HepG2 (cell line): Measurements from ENCODE around the gene TAPBP. TPM values are rescaled to one million over a fixed set of nuclear protein-coding genes. Genes with fewer than 3 reads are reported as not detected.

Source experiments
- ATAC-seq: fragments of 200-7000 bp; cut with Tn5 transposase; 3 replicates; pipeline ENCODE4 v1.9.1; 2020; ENCODE audit warnings: mild to moderate bottlenecking, moderate library complexity
- BruUV-seq: library from RNA; stranded (reverse); fragments of 400-500 nt; replicated peaks from 2 replicates; lab custom pipeline; 2021; lab: Mats Ljungman, UMichigan
- CTCF ChIA-PET: fragments of 300-600 bp; formaldehyde crosslinking; extraction: SDS; loops from one replicate; lab custom pipeline; 2021; ENCODE audit warnings: low total read pairs, inconsistent platforms, low intra/inter-chr PET ratio; lab: Yijun Ruan, JAX
- POLR2A ChIA-PET: fragments of 350-600 bp; sonication (Branson Sonifier 250); formaldehyde crosslinking; loops from one replicate; lab custom pipeline; 2020; ENCODE audit warnings: antibody characterized with exemption, inconsistent platforms; lab: Yijun Ruan, JAX
- DNase-seq: peaks from one replicate; pipeline ENCODE4 v3.0.0-alpha.2; 2015; ENCODE audit warnings: low spot score
- FAIRE-seq: peaks from 3 replicates; lab custom pipeline; 2011; peaks lifted over from hg19 to GRCh38; lab: Jason Lieb, UNC
- H2AFZ ChIP-seq: one replicate; pipeline ENCODE4 v1.6.1; 2011; ENCODE audit warnings: low read length, inconsistent platforms
- H3K27ac ChIP-seq: fragments of 300-600 bp; 3 replicates; pipeline ENCODE4 v1.8.0; 2011; ENCODE audit warnings: mixed run types, mild to moderate bottlenecking, mixed read lengths, low read length, inconsistent platforms; ENCODE audit not compliant: insufficient read depth; ENCODE audit errors: extremely low read length
- H3K27me3 ChIP-seq, 2 experiments: fragments of 200-600 bp in 1 of 2; 2 replicates in 1 of 2; 3 replicates in 1 of 2; pipeline versions ENCODE4 v1.6.0 to v1.8.0; 2011; ENCODE audit warnings: low read length in 2 of 2, mild to moderate bottlenecking in 2 of 2, moderate library complexity in 2 of 2, inconsistent platforms in 1 of 2; ENCODE audit not compliant: insufficient read depth in 2 of 2, control insufficient read depth in 1 of 2
- H3K36me3 ChIP-seq, 2 experiments: fragments of 200-600 bp in 1 of 2; replicated peaks in 1 of 2; 2 replicates in 1 of 2; 3 replicates in 1 of 2; pipeline versions ENCODE4 v1.5.1 to v1.8.0; 2011; ENCODE audit warnings: low read length in 2 of 2, inconsistent platforms in 1 of 2; ENCODE audit not compliant: insufficient read depth in 2 of 2, control insufficient read depth in 1 of 2
- H3K4me1 ChIP-seq: 2 replicates; pipeline ENCODE4 v1.5.1; 2012; ENCODE audit warnings: low read length, inconsistent platforms; ENCODE audit not compliant: insufficient read depth
- H3K4me2 ChIP-seq: 2 replicates; pipeline ENCODE4 v1.6.0; 2011; ENCODE audit warnings: low read depth, low read length, inconsistent platforms
- H3K4me3 ChIP-seq, 3 experiments: fragments of 200-600 bp in 1 of 3; sonication (generic), shearing (Covaris generic) in 1 of 3; replicated peaks in 1 of 3; 2 replicates each; pipeline ENCODE4 v1.5.1; 2011 to 2016; ENCODE audit warnings: low read length in 3 of 3, inconsistent platforms in 2 of 3, low read depth in 2 of 3, mild to moderate bottlenecking in 2 of 3, control low read depth in 1 of 3, mixed read lengths in 1 of 3; ENCODE audit not compliant: insufficient read depth in 1 of 3
- H3K79me2 ChIP-seq: one replicate; pipeline ENCODE4 v1.6.1; 2011; ENCODE audit warnings: low read length, inconsistent platforms; ENCODE audit not compliant: insufficient read depth
- H3K9ac ChIP-seq: 2 replicates; pipeline ENCODE4 v1.6.0; 2011; ENCODE audit warnings: mild to moderate bottlenecking, low read depth, low read length, inconsistent platforms; ENCODE audit not compliant: insufficient read depth
- H3K9me3 ChIP-seq: 2 replicates; pipeline ENCODE4 v1.5.1; 2012; ENCODE audit warnings: mild to moderate bottlenecking, low read length
- H4K20me1 ChIP-seq: 2 replicates; pipeline ENCODE4 v1.6.0; 2011; ENCODE audit warnings: inconsistent platforms, mild to moderate bottlenecking, low read length, moderate library complexity; ENCODE audit not compliant: insufficient read depth
- ATAD3A ChIP-seq: sonication (generic); formaldehyde crosslinking; IDR thresholded peaks from 2 replicates; pipeline ENCODE4 v1.4.0; 2020; ENCODE audit warnings: missing genetic modification reagents
- CBX5 ChIP-seq: sonication (generic); formaldehyde crosslinking; IDR thresholded peaks from 2 replicates; pipeline ENCODE4 v1.4.0; 2020; ENCODE audit warnings: missing genetic modification reagents, borderline replicate concordance
- ELF4 ChIP-seq: sonication (generic); formaldehyde crosslinking; IDR thresholded peaks from 2 replicates; pipeline ENCODE4 v1.5.0; 2020; ENCODE audit warnings: missing genetic modification reagents, mild to moderate bottlenecking, moderate library complexity, borderline replicate concordance
- KLF16 ChIP-seq, 2 experiments: sonication (generic) in 1 of 2; formaldehyde crosslinking in 1 of 2; IDR thresholded peaks; 2 replicates each; pipeline versions ENCODE4 v1.6.1 to v1.8.0; 2016 to 2023; ENCODE audit warnings: missing genetic modification reagents in 2 of 2, missing compliant biosample characterization in 1 of 2
- MLX ChIP-seq: IDR thresholded peaks from 2 replicates; pipeline ENCODE4 v1.6.1; 2016
- MYC ChIP-seq: sonication (generic); formaldehyde crosslinking; IDR thresholded peaks from 2 replicates; pipeline ENCODE4 v1.9.0; 2021; ENCODE audit warnings: missing genetic modification reagents, borderline replicate concordance
- PHF8 ChIP-seq: sonication (generic); formaldehyde crosslinking; IDR thresholded peaks from 2 replicates; pipeline ENCODE4 v1.5.0; 2020; ENCODE audit warnings: missing genetic modification reagents
- RELA ChIP-seq: sonication (generic); formaldehyde crosslinking; IDR thresholded peaks from 2 replicates; pipeline ENCODE4 v1.4.0; 2020; ENCODE audit warnings: missing genetic modification reagents
- SOX5 ChIP-seq: IDR thresholded peaks from 2 replicates; pipeline ENCODE4 v1.6.1; 2016; ENCODE audit warnings: borderline replicate concordance
- WIZ ChIP-seq: sonication (generic); formaldehyde crosslinking; IDR thresholded peaks from 2 replicates; pipeline ENCODE4 v1.5.1; 2020; ENCODE audit warnings: mild to moderate bottlenecking, missing genetic modification reagents
- ZKSCAN1 ChIP-seq: fragments of 150-350 bp; IDR thresholded peaks from 2 replicates; pipeline ENCODE4 v1.6.1; 2014; ENCODE audit warnings: low read length
- ZKSCAN5 ChIP-seq: sonication (generic); formaldehyde crosslinking; IDR thresholded peaks from 2 replicates; pipeline ENCODE4 v1.5.1; 2020; ENCODE audit warnings: mild to moderate bottlenecking, missing genetic modification reagents
- ZNF543 ChIP-seq: sonication (generic); formaldehyde crosslinking; IDR thresholded peaks from 2 replicates; pipeline ENCODE4 v1.4.0; 2020; ENCODE audit warnings: mild to moderate bottlenecking, missing genetic modification reagents
- ZNF550 ChIP-seq: sonication (generic); formaldehyde crosslinking; IDR thresholded peaks from 2 replicates; pipeline ENCODE4 v1.4.0; 2020; ENCODE audit warnings: mild to moderate bottlenecking, missing genetic modification reagents, borderline replicate concordance
- ZNF572 ChIP-seq: sonication (generic); formaldehyde crosslinking; IDR thresholded peaks from 2 replicates; pipeline ENCODE4 v1.5.1; 2020; ENCODE audit warnings: mild to moderate bottlenecking, missing genetic modification reagents
- ZNF609 ChIP-seq: sonication (generic); formaldehyde crosslinking; IDR thresholded peaks from 2 replicates; pipeline ENCODE4 v1.4.0; 2020; ENCODE audit warnings: mild to moderate bottlenecking, missing genetic modification reagents, borderline replicate concordance
- ZNF790 ChIP-seq: sonication (generic); formaldehyde crosslinking; IDR thresholded peaks from 2 replicates; pipeline ENCODE4 v1.8.0; 2022; ENCODE audit warnings: missing genetic modification reagents, mild to moderate bottlenecking, borderline replicate concordance
- WGBS: methylation state at CpG from one replicate; pipeline ENCODE4 v1.1.6; 2017; ENCODE audit warnings: low lambda C conversion rate; 5-methylcytosine and 5-hydroxymethylcytosine counted together
- in situ Hi-C: cut with HindIII; loops from 2 replicates; pipeline ENCODE4 v1.10.0; 2017; ENCODE audit warnings: low pct_unique_long_range_greater_than_20kb; ENCODE audit not compliant: extremely low pct_ligation_motif_present
- intact Hi-C: fragments of 100-400 bp; cut with micrococcal nuclease; formaldehyde crosslinking; loops from one replicate; pipeline ENCODE4 v1.10.0; 2022; ENCODE audit not compliant: unreplicated experiment
- polyA plus RNA-seq, 8 experiments: library from polyadenylated mRNA; depleted of rRNA in 3 of 8; stranded (reverse) in 7 of 8; unstranded in 1 of 8; fragments of >200 nt; fragmentation: Illumina TruSeq in 4 of 8; extraction: Trizol in 4 of 8; gene quantifications; 2 replicates each; pipeline versions ENCODE4 v1.2.1 to v1.2.3, GENCODE V29; 2011 to 2016; ENCODE audit warnings: low read depth in 4 of 8, missing spikeins in 1 of 8, mixed read lengths in 1 of 8; ENCODE audit not compliant: insufficient read depth in 1 of 8
- total RNA-seq, 5 experiments: library from RNA; depleted of rRNA; stranded (reverse); fragments of >200 nt; fragmentation: Illumina TruSeq; extraction: Trizol; gene quantifications; 2 replicates each; pipeline ENCODE4 v1.2.3, GENCODE V29; 2016; ENCODE audit warnings: low read depth in 1 of 5
- TF ChIP-seq, protein P1 (sequence below): sonication (generic); formaldehyde crosslinking; IDR thresholded peaks from 2 replicates; pipeline ENCODE4 v1.5.0; 2020; ENCODE audit warnings: mild to moderate bottlenecking, missing genetic modification reagents

The TAPBP gene
- total and polyA plus RNA-seq, 2 of the 13 experiments (the other 11 are each of a cell fraction or from before 2014, with no cell fraction given): 27.4 to 32.3 TPM

GRCh38 chr6:33254591-33254990 is 59.3 kb downstream of the TAPBP start:
- no peak for DNase-seq
- no peak for FAIRE-seq
- Histone ChIP-seq H4K20me1 (no peaks in the 10 kb centered on the region), H3K4me1 (peaks cover 26% of the 10 kb centered on the region), H3K9me3 (no peaks in the 10 kb centered on the region), H3K27ac (no peak overlapping the region), H3K27me3 (no peaks in the 10 kb centered on the region), H2AFZ (no peak overlapping the region), H3K9ac (no peak overlapping the region), H3K79me2 (no peaks in the 10 kb centered on the region), H3K4me3 (no peak overlapping the region), H3K4me2 (no peak overlapping the region), H3K36me3 (peaks cover 7 to 11% of the 10 kb centered on the region in 2 experiments; a peak in 4 of 5 replicates)
- 96% methylated on average over 4 of the region's 4 CpGs for WGBS
- intact Hi-C loops: no loop called here
- no peak for TF ChIP-seq ATAD3A (CRISPR knock-in tag)
- TF ChIP-seq WIZ (CRISPR knock-in tag): no peak
- no peak for TF ChIP-seq ZKSCAN1
- no peak for TF ChIP-seq ZNF543 (CRISPR knock-in tag)
- TF ChIP-seq MYC (CRISPR knock-in tag): no peak
- no peak for TF ChIP-seq ZNF790 (CRISPR knock-in tag)
- TF ChIP-seq, protein P1, sequence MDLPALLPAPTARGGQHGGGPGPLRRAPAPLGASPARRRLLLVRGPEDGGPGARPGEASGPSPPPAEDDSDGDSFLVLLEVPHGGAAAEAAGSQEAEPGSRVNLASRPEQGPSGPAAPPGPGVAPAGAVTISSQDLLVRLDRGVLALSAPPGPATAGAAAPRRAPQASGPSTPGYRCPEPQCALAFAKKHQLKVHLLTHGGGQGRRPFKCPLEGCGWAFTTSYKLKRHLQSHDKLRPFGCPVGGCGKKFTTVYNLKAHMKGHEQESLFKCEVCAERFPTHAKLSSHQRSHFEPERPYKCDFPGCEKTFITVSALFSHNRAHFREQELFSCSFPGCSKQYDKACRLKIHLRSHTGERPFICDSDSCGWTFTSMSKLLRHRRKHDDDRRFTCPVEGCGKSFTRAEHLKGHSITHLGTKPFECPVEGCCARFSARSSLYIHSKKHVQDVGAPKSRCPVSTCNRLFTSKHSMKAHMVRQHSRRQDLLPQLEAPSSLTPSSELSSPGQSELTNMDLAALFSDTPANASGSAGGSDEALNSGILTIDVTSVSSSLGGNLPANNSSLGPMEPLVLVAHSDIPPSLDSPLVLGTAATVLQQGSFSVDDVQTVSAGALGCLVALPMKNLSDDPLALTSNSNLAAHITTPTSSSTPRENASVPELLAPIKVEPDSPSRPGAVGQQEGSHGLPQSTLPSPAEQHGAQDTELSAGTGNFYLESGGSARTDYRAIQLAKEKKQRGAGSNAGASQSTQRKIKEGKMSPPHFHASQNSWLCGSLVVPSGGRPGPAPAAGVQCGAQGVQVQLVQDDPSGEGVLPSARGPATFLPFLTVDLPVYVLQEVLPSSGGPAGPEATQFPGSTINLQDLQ (CRISPR knock-in tag): no peak
- TF ChIP-seq KLF16 (CRISPR knock-in tag; IDR thresholded peaks at IDR 0.05): no peak
- TF ChIP-seq CBX5 (CRISPR knock-in tag): no peak
- TF ChIP-seq MLX: no peak
- TF ChIP-seq ELF4 (CRISPR knock-in tag): no peak
- TF ChIP-seq ZNF550 (CRISPR knock-in tag): no peak
- TF ChIP-seq ZNF609: no peak
- TF ChIP-seq SOX5 (CRISPR knock-in tag): no peak
- TF ChIP-seq ZKSCAN5 (CRISPR knock-in tag): no peak
- TF ChIP-seq ZNF572: no peak
- TF ChIP-seq RELA (CRISPR knock-in tag): no peak
- no peak for TF ChIP-seq PHF8 (CRISPR knock-in tag)
- in situ Hi-C loops: no loop called here
- BruUV-seq: no TSS peak
- ATAC-seq: no peak
- POLR2A ChIA-PET: interaction anchor here (1.0 to 3.0 kb wide), 3 partner anchors 17 to 55 kb away, joined by 4 to 16 read pairs (median 5); partner anchors contain the start of genes HSD17B8, RPS18 and VPS52
- CTCF ChIA-PET: no interaction called here
